HEK293T (cell line): ENCODE data around the gene JAM2.

Experiments
- ARNT ChIP-seq: fragments of 450-650 bp; IDR thresholded peaks from 2 replicates; pipeline ENCODE4 v1.6.1; 2017; ENCODE audit warnings: mild to moderate bottlenecking
- ELF4 ChIP-seq: fragments of 450-650 bp; IDR thresholded peaks from 2 replicates; pipeline ENCODE4 v1.6.1; 2017; ENCODE audit warnings: antibody characterized with exemption
- FOXA1 ChIP-seq: fragments of 450-650 bp; IDR thresholded peaks from 2 replicates; pipeline ENCODE4 v1.6.1; 2016; ENCODE audit warnings: mild to moderate bottlenecking
- FOXK2 ChIP-seq: fragments of 450-650 bp; IDR thresholded peaks from 2 replicates; pipeline ENCODE4 v1.6.1; 2016; ENCODE audit warnings: mild to moderate bottlenecking
- FOXM1 ChIP-seq: fragments of 450-650 bp; IDR thresholded peaks from 2 replicates; pipeline ENCODE4 v1.6.1; 2017; ENCODE audit warnings: mild to moderate bottlenecking, borderline replicate concordance
- HDGF ChIP-seq: fragments of 450-650 bp; IDR thresholded peaks from 2 replicates; pipeline ENCODE4 v1.6.1; 2017; ENCODE audit warnings: antibody characterized with exemption, borderline replicate concordance
- LEF1 ChIP-seq: fragments of 450-650 bp; IDR thresholded peaks from 2 replicates; pipeline ENCODE4 v1.6.1; 2017; ENCODE audit warnings: mild to moderate bottlenecking, borderline replicate concordance
- NFRKB ChIP-seq: fragments of 450-650 bp; IDR thresholded peaks from 2 replicates; pipeline ENCODE4 v1.6.1; 2016; ENCODE audit warnings: mild to moderate bottlenecking, moderate library complexity
- SP1 ChIP-seq: fragments of 450-650 bp; IDR thresholded peaks from 2 replicates; pipeline ENCODE4 v1.6.1; 2017
- SUZ12 ChIP-seq: fragments of 450-650 bp; IDR thresholded peaks from 2 replicates; pipeline ENCODE4 v1.6.1; 2016; ENCODE audit warnings: mild to moderate bottlenecking
- TARDBP ChIP-seq: fragments of 450-650 bp; IDR thresholded peaks from 2 replicates; pipeline ENCODE4 v1.6.1; 2016
- ZNF384 ChIP-seq: fragments of 450-650 bp; IDR thresholded peaks from 2 replicates; pipeline ENCODE4 v1.6.1; 2016

- no peak for TF ChIP-seq ELF4
- TF ChIP-seq SP1: no peak
- no peak for TF ChIP-seq FOXK2
- no peak for TF ChIP-seq HDGF
- TF ChIP-seq FOXA1: no peak
- no peak for TF ChIP-seq FOXM1
- TF ChIP-seq ARNT: no peak
- no peak for TF ChIP-seq ZNF384
- no peak for TF ChIP-seq LEF1
- TF ChIP-seq SUZ12: no peak
- no peak for TF ChIP-seq NFRKB
- TF ChIP-seq TARDBP: no peak
Measured at GRCh38 chr21:25640202-25640942, 1.3 kb downstream of the JAM2 start.
